ENCODE data around the gene FLNA. TPM values are rescaled to one million over a fixed set of nuclear protein-coding genes. Genes with fewer than 3 reads are reported as not detected.

The FLNA gene
- total RNA-seq, 2 donors from 2014 or later, result 1,711 to 2,337 TPM

DNA sequence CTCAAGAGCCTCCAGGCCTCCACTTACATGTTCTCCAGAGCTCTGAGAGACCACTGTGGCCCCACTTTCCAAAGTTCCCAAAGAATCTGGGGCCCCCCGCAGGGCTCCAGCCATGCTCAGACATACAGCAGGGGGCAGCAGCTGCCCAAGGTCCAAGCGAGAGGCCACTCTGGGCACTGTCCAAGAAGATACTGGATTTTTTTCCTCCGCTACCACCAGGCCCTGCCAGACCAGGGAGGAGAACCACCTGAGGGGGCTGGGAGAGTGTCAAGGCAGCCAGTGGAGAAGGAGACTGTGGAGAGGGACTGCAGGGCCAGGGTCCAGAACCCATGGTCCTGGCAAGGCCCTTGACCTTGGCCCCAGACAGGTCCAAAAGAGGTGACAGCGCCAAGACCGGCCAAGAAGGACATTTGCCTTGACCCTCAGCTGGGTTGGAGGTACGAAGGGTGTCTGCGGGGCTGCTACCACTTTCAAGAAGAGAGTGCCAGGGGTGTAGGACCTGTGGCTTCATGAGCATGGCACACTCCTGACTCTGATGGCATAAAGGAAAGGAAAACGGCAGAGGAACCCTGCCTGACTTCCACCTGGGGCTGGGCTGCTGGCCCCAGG is 10.0 kb upstream of the FLNA start:
- Histone ChIP-seq H3K4me3 (no peak overlapping the region), H3K4me1 (replicated peaks) (no peaks in the 10 kb centered on the region), H3K27me3 (replicated peaks; ENCODE audit: insufficient read depth) (no peaks in the 10 kb centered on the region), H3K9me3 (no peaks in the 10 kb centered on the region), H3K36me3 (no peaks in the 10 kb centered on the region), H3K27ac (no peak overlapping the region)
- no peak for TF ChIP-seq POLR2AphosphoS5 (IDR thresholded peaks at IDR 0.05)
- TF ChIP-seq, protein P1, sequence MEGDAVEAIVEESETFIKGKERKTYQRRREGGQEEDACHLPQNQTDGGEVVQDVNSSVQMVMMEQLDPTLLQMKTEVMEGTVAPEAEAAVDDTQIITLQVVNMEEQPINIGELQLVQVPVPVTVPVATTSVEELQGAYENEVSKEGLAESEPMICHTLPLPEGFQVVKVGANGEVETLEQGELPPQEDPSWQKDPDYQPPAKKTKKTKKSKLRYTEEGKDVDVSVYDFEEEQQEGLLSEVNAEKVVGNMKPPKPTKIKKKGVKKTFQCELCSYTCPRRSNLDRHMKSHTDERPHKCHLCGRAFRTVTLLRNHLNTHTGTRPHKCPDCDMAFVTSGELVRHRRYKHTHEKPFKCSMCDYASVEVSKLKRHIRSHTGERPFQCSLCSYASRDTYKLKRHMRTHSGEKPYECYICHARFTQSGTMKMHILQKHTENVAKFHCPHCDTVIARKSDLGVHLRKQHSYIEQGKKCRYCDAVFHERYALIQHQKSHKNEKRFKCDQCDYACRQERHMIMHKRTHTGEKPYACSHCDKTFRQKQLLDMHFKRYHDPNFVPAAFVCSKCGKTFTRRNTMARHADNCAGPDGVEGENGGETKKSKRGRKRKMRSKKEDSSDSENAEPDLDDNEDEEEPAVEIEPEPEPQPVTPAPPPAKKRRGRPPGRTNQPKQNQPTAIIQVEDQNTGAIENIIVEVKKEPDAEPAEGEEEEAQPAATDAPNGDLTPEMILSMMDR (IDR thresholded peaks at IDR 0.05), result peak in 2 of 4 experiments; percentile 10 to 36
- TF ChIP-seq POLR2A (IDR thresholded peaks at IDR 0.05), result no peak
- intact Hi-C loops (cut with DNase I), result no loop called here
- no peak for DNase-seq (ENCODE audit: low spot score)
- 79% methylated on average over 5 of the region's 8 CpGs for WGBS

DNA sequence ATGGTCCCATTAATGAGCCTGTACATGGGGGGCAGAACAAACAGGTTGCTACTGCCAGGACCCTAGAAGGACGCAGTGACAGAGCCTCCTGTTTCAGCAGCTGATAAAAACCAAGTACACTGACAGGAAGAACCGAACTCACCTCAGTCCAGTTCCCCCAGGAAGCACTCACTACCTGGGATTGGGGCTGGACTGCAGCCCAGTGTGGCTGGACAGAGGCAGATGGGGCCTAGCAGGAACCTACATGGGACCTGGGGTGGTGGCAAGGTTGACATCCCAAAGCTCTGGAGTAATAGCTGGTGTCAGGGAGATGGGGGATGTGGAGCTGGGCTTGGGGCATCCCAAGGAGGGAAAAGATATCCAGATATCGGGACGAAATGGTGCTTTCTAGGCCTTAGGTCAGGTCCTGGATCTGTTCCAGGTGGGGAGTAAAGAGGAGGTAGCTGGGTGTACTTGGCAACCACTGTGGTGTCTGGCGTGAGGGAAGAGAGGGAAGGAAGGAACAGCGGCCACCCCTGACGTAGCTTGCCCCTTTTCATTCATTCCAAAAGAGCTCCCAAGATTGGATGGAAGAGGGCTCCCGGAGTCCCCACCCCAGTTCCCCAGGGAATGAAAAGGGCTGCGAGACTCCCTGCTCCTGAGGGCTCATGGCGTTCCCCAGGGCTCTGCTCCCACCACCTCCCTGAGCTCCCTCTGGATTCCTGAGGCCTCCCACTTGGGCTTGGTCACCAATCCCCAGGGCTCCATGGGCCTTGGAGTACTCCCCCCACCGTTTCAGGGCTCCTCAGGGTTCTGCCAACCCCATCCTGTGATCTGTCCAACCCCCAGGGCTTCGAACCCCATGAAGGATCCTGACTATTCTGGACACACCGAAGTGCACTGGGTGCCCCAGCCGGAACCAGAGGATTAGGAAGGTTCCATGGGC is 9.2 kb upstream of the FLNA start:
- no peaks in the 10 kb centered on the region for H3K4me1 ChIP-seq (replicated peaks)
- intact Hi-C loops (cut with DNase I), result no loop called here
- DNase-seq (ENCODE audit: low spot score), result no peak
- no peaks in the 10 kb centered on the region for H3K9me3 ChIP-seq
- TF ChIP-seq POLR2AphosphoS5 (IDR thresholded peaks at IDR 0.05) (no peak), POLR2A (IDR thresholded peaks at IDR 0.05) (no peak)
- TF ChIP-seq, protein P1 (IDR thresholded peaks at IDR 0.05), result no peak
- H3K4me3 ChIP-seq, result no peak overlapping the region
- WGBS, result 55% methylated on average over 11 of the region's 14 CpGs
- H3K36me3 ChIP-seq, result no peaks in the 10 kb centered on the region
- H3K27me3 ChIP-seq (replicated peaks; ENCODE audit: insufficient read depth), result no peaks in the 10 kb centered on the region
- no peak overlapping the region for H3K27ac ChIP-seq

DNA sequence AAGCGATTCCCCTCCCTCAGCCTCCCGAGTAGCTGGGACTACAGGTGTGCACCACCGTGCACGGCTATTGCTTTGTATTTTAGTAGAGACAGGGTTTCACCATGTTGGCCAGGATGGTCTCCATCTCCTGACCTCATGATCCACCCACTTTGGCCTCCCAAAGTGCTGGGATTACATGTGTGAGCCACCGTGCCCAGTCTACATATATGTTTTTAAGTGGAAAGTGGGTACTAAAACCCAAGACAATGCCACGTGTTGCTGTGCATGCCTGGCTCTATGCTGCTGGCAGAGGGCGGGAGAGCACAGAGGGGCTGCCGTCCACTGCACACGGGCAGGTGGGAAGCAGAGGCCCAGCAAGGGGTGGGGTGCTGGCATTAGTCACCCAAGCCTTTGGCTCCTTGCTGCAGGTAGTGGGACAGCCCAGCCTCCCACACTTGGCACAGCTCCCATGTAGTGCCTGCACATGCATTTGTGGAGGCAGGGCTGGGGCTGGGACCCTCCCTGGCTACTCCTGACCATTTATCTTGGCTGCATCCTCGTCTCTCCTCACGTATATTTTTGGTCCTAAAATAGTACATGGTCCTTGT is 8.1 kb upstream of the FLNA start:
- Histone ChIP-seq H3K27ac (no peak overlapping the region), H3K4me3 (no peak overlapping the region), H3K4me1 (replicated peaks) (no peaks in the 10 kb centered on the region), H3K9me3 (no peaks in the 10 kb centered on the region), H3K27me3 (replicated peaks; ENCODE audit: insufficient read depth) (no peaks in the 10 kb centered on the region), H3K36me3 (no peaks in the 10 kb centered on the region)
- intact Hi-C loops (cut with DNase I), result no loop called here
- WGBS, result 71% methylated on average over 6 of the region's 11 CpGs
- TF ChIP-seq POLR2AphosphoS5 (IDR thresholded peaks at IDR 0.05) (no peak), POLR2A (IDR thresholded peaks at IDR 0.05) (no peak)
- TF ChIP-seq, protein P1 (IDR thresholded peaks at IDR 0.05), result no peak
- no peak for DNase-seq (ENCODE audit: low spot score)

DNA sequence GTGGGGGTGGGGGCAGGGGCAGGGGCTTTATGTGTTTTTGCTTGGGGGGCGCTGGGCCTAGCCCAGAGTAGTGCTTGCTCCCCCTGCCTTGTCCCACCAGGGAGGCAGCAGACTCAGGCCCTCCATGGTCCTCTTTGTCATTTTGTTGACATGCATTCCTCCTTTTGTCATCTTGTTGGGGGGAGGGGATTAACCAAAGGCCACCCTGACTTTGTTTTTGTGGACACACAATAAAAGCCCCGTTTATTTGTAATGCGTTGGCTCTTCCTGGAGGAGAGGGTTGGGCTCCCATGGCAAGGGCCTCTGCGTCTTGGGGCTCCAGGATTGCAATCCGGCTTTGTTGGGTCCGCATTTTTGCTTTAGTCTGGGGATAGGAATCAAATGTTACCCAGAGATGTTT is 6.8 kb upstream of the FLNA start:
- Histone ChIP-seq H3K4me3 (no peak overlapping the region), H3K36me3 (no peaks in the 10 kb centered on the region), H3K27me3 (replicated peaks; ENCODE audit: insufficient read depth) (no peaks in the 10 kb centered on the region), H3K9me3 (no peaks in the 10 kb centered on the region), H3K27ac (no peak overlapping the region), H3K4me1 (replicated peaks) (no peaks in the 10 kb centered on the region)
- no peak for DNase-seq (ENCODE audit: low spot score)
- intact Hi-C loops (cut with DNase I), result no loop called here
- 46% methylated on average over 6 of the region's 6 CpGs for WGBS
- TF ChIP-seq POLR2AphosphoS5 (IDR thresholded peaks at IDR 0.05) (no peak), POLR2A (IDR thresholded peaks at IDR 0.05) (no peak)
- TF ChIP-seq, protein P1 (IDR thresholded peaks at IDR 0.05), result no peak
